CD14-positive monocyte (primary cell): ENCODE measurements around the gene DGKA. TPM values are rescaled to one million over a fixed set of nuclear protein-coding genes. Genes with fewer than 3 reads are reported as not detected.
A peak's percentile ranks its signal among the peaks of the same experiment; 100 is the strongest.

ENCODE experiments used
- DNase-seq, 3 donors: peaks; one replicate each; pipeline ENCODE4 v3.0.0-alpha.2; 2011 to 2022
- H2AFZ ChIP-seq: 2 replicates; pipeline ENCODE4 v1.6.0; 2012; ENCODE audit warnings: mild to moderate bottlenecking, low read depth, low read length, inconsistent platforms; ENCODE audit not compliant: insufficient read depth, poor library complexity, severe bottlenecking
- H3K27ac ChIP-seq, 2 donors: 1 replicate in 1 of 2; 2 replicates in 1 of 2; pipeline ENCODE4 v1.5.1; 2012 to 2013; ENCODE audit warnings: low read length in 2 of 2, control low read depth in 1 of 2, inconsistent platforms in 1 of 2, low read depth in 1 of 2, mild to moderate bottlenecking in 1 of 2
- H3K27me3 ChIP-seq, 2 donors: one replicate each; pipeline versions ENCODE4 v1.6.0 to v1.6.1; 2011 to 2013; ENCODE audit warnings: low read length in 2 of 2; ENCODE audit not compliant: control insufficient read depth in 2 of 2, insufficient read depth in 2 of 2
- H3K36me3 ChIP-seq, 2 donors: replicated peaks in 1 of 2; 1 replicate in 1 of 2; 2 replicates in 1 of 2; pipeline versions ENCODE4 v1.5.1 to v1.6.1; 2012 to 2013; ENCODE audit warnings: low read length in 2 of 2, control low read depth in 1 of 2, inconsistent platforms in 1 of 2, mild to moderate bottlenecking in 1 of 2; ENCODE audit not compliant: insufficient read depth in 2 of 2, control insufficient read depth in 1 of 2
- H3K4me1 ChIP-seq, 2 donors: 1 replicate in 1 of 2; 2 replicates in 1 of 2; pipeline versions ENCODE4 v1.5.1 to v1.6.1; 2012 to 2013; ENCODE audit warnings: low read length in 2 of 2, control low read depth in 1 of 2, inconsistent platforms in 1 of 2, mild to moderate bottlenecking in 1 of 2, moderate library complexity in 1 of 2; ENCODE audit not compliant: insufficient read depth in 2 of 2, control insufficient read depth in 1 of 2
- H3K4me2 ChIP-seq: replicated peaks from 2 replicates; pipeline ENCODE3; 2012; ENCODE audit warnings: low read length, moderate library complexity, mild to moderate bottlenecking; ENCODE audit not compliant: poor library complexity, severe bottlenecking; ENCODE audit errors: extremely low read depth
- H3K4me3 ChIP-seq, 3 experiments: fragments of 200-600 bp in 1 of 3; sonication (generic) in 1 of 3; replicated peaks in 1 of 3; 1 replicate in 2 of 3; 2 replicates in 1 of 3; pipeline ENCODE4 v1.5.1; 2011 to 2013; ENCODE audit warnings: low read length in 3 of 3, mild to moderate bottlenecking in 3 of 3, control low read depth in 2 of 3, low read depth in 2 of 3, inconsistent platforms in 1 of 3, moderate library complexity in 1 of 3
- H3K79me2 ChIP-seq: 2 replicates; pipeline ENCODE4 v1.6.0; 2012; ENCODE audit warnings: mild to moderate bottlenecking, control low read depth, inconsistent platforms, low read length, moderate library complexity; ENCODE audit not compliant: insufficient read depth
- H3K9ac ChIP-seq: 2 replicates; pipeline ENCODE4 v1.6.0; 2017; ENCODE audit warnings: low read length, mild to moderate bottlenecking; ENCODE audit not compliant: insufficient read depth, poor library complexity, severe bottlenecking
- H3K9me3 ChIP-seq, 2 donors: replicated peaks in 1 of 2; 1 replicate in 1 of 2; 2 replicates in 1 of 2; pipeline versions ENCODE4 v1.5.1 to v1.6.1; 2012 to 2013; ENCODE audit warnings: low read length in 2 of 2, control low read depth in 1 of 2; ENCODE audit not compliant: control insufficient read depth in 1 of 2, insufficient read depth in 1 of 2
- H4K20me1 ChIP-seq: 2 replicates; pipeline ENCODE4 v1.6.0; 2012; ENCODE audit warnings: mild to moderate bottlenecking, low read length, control low read depth, moderate library complexity; ENCODE audit not compliant: insufficient read depth
- H3K27ac Mint-ChIP-seq, 7 donors: one replicate each; pipeline ENCODE4 v1.8.0; 2020; ENCODE audit warnings: mild to moderate bottlenecking in 7 of 7, mixed read lengths in 7 of 7, moderate library complexity in 6 of 7, inconsistent platforms in 2 of 7
- H3K27me3 Mint-ChIP-seq, 3 donors: one replicate each; pipeline ENCODE4 v1.8.0; 2021 to 2022; ENCODE audit warnings: low read depth in 3 of 3, mild to moderate bottlenecking in 3 of 3, mixed read lengths in 3 of 3, moderate library complexity in 3 of 3, inconsistent platforms in 1 of 3
- H3K36me3 Mint-ChIP-seq, 2 donors: one replicate each; pipeline ENCODE4 v1.8.0; 2020; ENCODE audit warnings: mixed read lengths in 2 of 2, inconsistent platforms in 1 of 2, mild to moderate bottlenecking in 1 of 2
- H3K4me1 Mint-ChIP-seq: one replicate; pipeline ENCODE4 v1.8.0; 2020; ENCODE audit warnings: mild to moderate bottlenecking, mixed read lengths
- H3K4me3 Mint-ChIP-seq, 2 donors: one replicate each; pipeline ENCODE4 v1.8.0; 2020; ENCODE audit warnings: mild to moderate bottlenecking in 2 of 2, mixed read lengths in 2 of 2, moderate library complexity in 1 of 2
- H3K9me3 Mint-ChIP-seq, 7 donors: one replicate each; pipeline ENCODE4 v1.8.0; 2020 to 2022; ENCODE audit warnings: mixed read lengths in 7 of 7, mild to moderate bottlenecking in 6 of 7, moderate library complexity in 6 of 7, inconsistent platforms in 2 of 7
- CTCF ChIP-seq: fragments of 200-600 bp; IDR thresholded peaks from one replicate; pipeline ENCODE4 v1.8.0; 2022; ENCODE audit warnings: antibody characterized with exemption, mild to moderate bottlenecking
- WGBS: methylation state at CpG from one replicate; pipeline ENCODE4 v1.1.5; 2013; ENCODE audit warnings: missing lambda C conversion rate; ENCODE audit not compliant: insufficient coverage; 5-methylcytosine and 5-hydroxymethylcytosine counted together
- intact Hi-C, 2 donors: fragments of 100-400 bp; cut with micrococcal nuclease; formaldehyde crosslinking; loops; one replicate each; pipeline versions ENCODE4 v1.15.0 to v1.15.1; 2023
- polyA plus RNA-seq, 3 donors: library from polyadenylated mRNA; depleted of rRNA in 1 of 3; unstranded in 2 of 3; stranded (reverse) in 1 of 3; fragments of 300-500 nt in 2 of 3; fragments of >200 nt in 1 of 3; fragmentation: Illumina TruSeq in 2 of 3; gene quantifications; 1 replicate in 2 of 3; 2 replicates in 1 of 3; pipeline ENCODE4 v1.2.3, GENCODE V29; 2012 to 2021

DGKA gene
- polyA plus RNA-seq, 3 donors: 16.0 to 99.1 (median 21.4) TPM

GRCh38 chr12:55935738-55936151 lies 4.8 kb downstream of the DGKA start:
- no peak for DNase-seq
- Mint-ChIP-seq H3K27ac (peak overlapping the region in 5 of 7 donors; percentile 11 to 66 (median 58)), H3K36me3 (peaks cover 42 to 49% of the 10 kb centered on the region in 2 donors), H3K4me3 (no peak overlapping the region), H3K27me3 (peaks cover 0 to 3% (median 1%) of the 10 kb centered on the region in 3 donors), H3K4me1 (peaks cover 47% of the 10 kb centered on the region), H3K9me3 (no peaks in the 10 kb centered on the region)
- H3K27ac ChIP-seq: no peak overlapping the region
- peaks cover 37 to 52% of the 10 kb centered on the region in 2 donors for H3K36me3 ChIP-seq
- intact Hi-C loops: no loop called here
- no peaks in the 10 kb centered on the region for H3K9me3 ChIP-seq
- peaks cover 17% of the 10 kb centered on the region for H4K20me1 ChIP-seq
- H3K79me2 ChIP-seq: peaks cover 26% of the 10 kb centered on the region
- H3K9ac ChIP-seq: no peak overlapping the region
- H2AFZ ChIP-seq: no peak overlapping the region
- H3K4me1 ChIP-seq: peaks cover 34 to 38% of the 10 kb centered on the region in 2 donors
- no peaks in the 10 kb centered on the region for H3K27me3 ChIP-seq
- no peak overlapping the region for H3K4me2 ChIP-seq
- no peak overlapping the region for H3K4me3 ChIP-seq
- TF ChIP-seq CTCF: no peak
- WGBS: 96% methylated on average over 19 of the region's 26 CpGs

- DNase-seq: no peak
- peaks cover 64 to 70% of the 10 kb centered on the region in 2 donors for H3K36me3 Mint-ChIP-seq
- H3K4me3 Mint-ChIP-seq: no peak overlapping the region
- Histone ChIP-seq H3K27me3 (no peaks in the 10 kb centered on the region), H3K4me3 (no peak overlapping the region), H3K27ac (no peak overlapping the region), H3K4me1 (peaks cover 19 to 23% of the 10 kb centered on the region in 2 donors), H2AFZ (no peak overlapping the region), H3K9ac (no peak overlapping the region), H3K4me2 (no peak overlapping the region), H4K20me1 (peaks cover 13% of the 10 kb centered on the region), H3K36me3 (peaks cover 59 to 74% of the 10 kb centered on the region in 2 donors), H3K9me3 (no peaks in the 10 kb centered on the region), H3K79me2 (peaks cover 13% of the 10 kb centered on the region)
- H3K27me3 Mint-ChIP-seq: no peaks in the 10 kb centered on the region
- TF ChIP-seq CTCF: no peak
- WGBS: no CpG with 5 or more reads among the region's 2 CpGs
- intact Hi-C loops: no loop called here
- peak overlapping the region in 1 of 7 donors; percentile 54 for H3K27ac Mint-ChIP-seq
- H3K9me3 Mint-ChIP-seq: no peaks in the 10 kb centered on the region
- peaks cover 32% of the 10 kb centered on the region for H3K4me1 Mint-ChIP-seq
Measured at GRCh38 chr12:55937981-55938380, 7.0 kb downstream of the DGKA start.
